Esophagus squamous epithelium (tissue), 4 donors: ENCODE data around the gene DMAC2.

Experiments used
- CTCF ChIP-seq, 6 experiments: fragments of 450-650 bp in 4 of 6; fragments of 200-600 bp in 2 of 6; sonication (generic) in 2 of 6; IDR thresholded peaks; one replicate each; pipeline ENCODE4 v1.5.1; 2016 to 2019; ENCODE audit warnings: antibody characterized with exemption in 6 of 6, mild to moderate bottlenecking in 4 of 6, moderate library complexity in 4 of 6
- POLR2A ChIP-seq, 4 donors: fragments of 450-650 bp; IDR thresholded peaks; one replicate each; pipeline ENCODE4 v1.6.1; 2017; ENCODE audit warnings: antibody characterized with exemption in 4 of 4, mild to moderate bottlenecking in 4 of 4, moderate library complexity in 3 of 4

- TF ChIP-seq CTCF (IDR thresholded peaks at IDR 0.05) = no peak
- TF ChIP-seq POLR2A (IDR thresholded peaks at IDR 0.05) = no peak
Measured at GRCh38 chr19:41476583-41476982, 36.9 kb upstream of the DMAC2 start.
